BJ (cell line): Measurements from ENCODE around the gene JAK1. TPM values are rescaled to one million over a fixed set of nuclear protein-coding genes. Genes with fewer than 3 reads are reported as not detected.
A peak's percentile ranks its signal among the peaks of the same experiment; 100 is the strongest.

Experiments
- CTCF ChIA-PET: fragments of 350-600 bp; formaldehyde crosslinking; extraction: SDS; loops from one replicate; lab custom pipeline; 2021; ENCODE audit warnings: antibody characterized with exemption, inconsistent platforms; lab: Yijun Ruan, JAX
- POLR2A ChIA-PET: fragments of 300-600 bp; sonication (Branson Sonifier 250); formaldehyde crosslinking; extraction: SDS; loops from one replicate; lab custom pipeline; 2021; ENCODE audit warnings: antibody characterized with exemption; lab: Charles Lee
- DNase-seq: peaks from one replicate; pipeline ENCODE4 v3.0.0-alpha.2; 2011; ENCODE audit warnings: low read depth
- H3K27me3 ChIP-seq: 2 replicates; pipeline ENCODE4 v1.6.0; 2011; ENCODE audit warnings: low read length; ENCODE audit not compliant: control insufficient read depth, insufficient read depth
- H3K36me3 ChIP-seq: 2 replicates; pipeline ENCODE4 v1.5.1; 2011; ENCODE audit warnings: low read length; ENCODE audit not compliant: control insufficient read depth, insufficient read depth
- H3K4me3 ChIP-seq: 2 replicates; pipeline ENCODE4 v1.5.1; 2011; ENCODE audit warnings: low read depth, mild to moderate bottlenecking, control low read depth, low read length
- polyA plus RNA-seq: library from polyadenylated mRNA; depleted of rRNA; stranded (reverse); fragments of >200 nt; gene quantifications from 2 replicates; pipeline ENCODE4 v1.2.3, GENCODE V29; 2011
- TF ChIP-seq, protein P1 (sequence below): IDR thresholded peaks from 2 replicates; pipeline ENCODE4 v1.5.1; 2011; ENCODE audit warnings: low read depth, mild to moderate bottlenecking, control low read depth, inconsistent platforms, low read length, moderate library complexity; ENCODE audit not compliant: insufficient read depth

JAK1 gene
- polyA plus RNA-seq, 1 experiment: 95.0 TPM

DNA sequence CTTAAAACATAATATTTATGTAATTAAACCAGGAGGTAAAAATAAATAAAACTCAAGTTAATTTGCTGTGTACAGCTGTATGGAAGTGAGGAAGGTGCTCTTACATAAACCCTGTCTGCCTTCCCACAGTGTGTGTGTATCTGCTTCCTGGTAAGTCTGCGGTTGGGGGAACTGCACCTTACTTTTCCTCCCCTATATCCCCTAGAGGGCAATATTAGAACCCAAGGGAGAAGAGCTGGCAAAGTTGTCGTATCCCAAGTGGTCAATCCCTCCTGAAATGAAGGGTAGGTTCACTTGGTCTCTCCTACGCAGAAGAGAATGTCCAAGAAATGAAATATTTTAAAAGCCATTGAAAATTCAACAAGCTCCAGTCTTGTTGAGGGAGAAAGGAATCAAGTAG is 17.8 kb upstream of the JAK1 start:
- Histone ChIP-seq H3K36me3 (no peaks in the 10 kb centered on the region), H3K27me3 (no peaks in the 10 kb centered on the region), H3K4me3 (no peak overlapping the region)
- CTCF ChIA-PET: no interaction called here
- DNase-seq: no peak
- TF ChIP-seq, protein P1, sequence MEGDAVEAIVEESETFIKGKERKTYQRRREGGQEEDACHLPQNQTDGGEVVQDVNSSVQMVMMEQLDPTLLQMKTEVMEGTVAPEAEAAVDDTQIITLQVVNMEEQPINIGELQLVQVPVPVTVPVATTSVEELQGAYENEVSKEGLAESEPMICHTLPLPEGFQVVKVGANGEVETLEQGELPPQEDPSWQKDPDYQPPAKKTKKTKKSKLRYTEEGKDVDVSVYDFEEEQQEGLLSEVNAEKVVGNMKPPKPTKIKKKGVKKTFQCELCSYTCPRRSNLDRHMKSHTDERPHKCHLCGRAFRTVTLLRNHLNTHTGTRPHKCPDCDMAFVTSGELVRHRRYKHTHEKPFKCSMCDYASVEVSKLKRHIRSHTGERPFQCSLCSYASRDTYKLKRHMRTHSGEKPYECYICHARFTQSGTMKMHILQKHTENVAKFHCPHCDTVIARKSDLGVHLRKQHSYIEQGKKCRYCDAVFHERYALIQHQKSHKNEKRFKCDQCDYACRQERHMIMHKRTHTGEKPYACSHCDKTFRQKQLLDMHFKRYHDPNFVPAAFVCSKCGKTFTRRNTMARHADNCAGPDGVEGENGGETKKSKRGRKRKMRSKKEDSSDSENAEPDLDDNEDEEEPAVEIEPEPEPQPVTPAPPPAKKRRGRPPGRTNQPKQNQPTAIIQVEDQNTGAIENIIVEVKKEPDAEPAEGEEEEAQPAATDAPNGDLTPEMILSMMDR: no peak
- POLR2A ChIA-PET: no interaction called here

DNA sequence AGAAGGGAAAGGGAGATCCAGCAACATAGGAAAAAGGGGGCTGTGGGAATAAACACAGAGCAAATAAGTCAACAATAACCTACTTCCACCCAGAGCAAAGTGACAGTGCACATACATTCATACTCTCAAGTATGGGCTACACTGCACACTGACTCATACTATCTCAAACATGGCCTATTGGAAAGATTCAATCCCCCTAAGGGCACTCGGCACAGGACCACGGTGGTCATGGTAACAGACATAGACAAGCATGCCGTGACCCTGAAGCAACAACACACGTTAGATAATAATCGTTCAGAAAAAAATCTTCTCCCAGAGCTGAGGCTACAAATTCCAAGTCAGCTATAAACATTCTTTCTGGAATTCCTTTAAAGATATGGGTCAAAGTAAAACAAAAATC is 16.8 kb upstream of the JAK1 start:
- CTCF ChIA-PET: interaction anchor here (2.2 kb wide), 1 partner anchor 122 kb away, joined by 4 read pairs; no protein-coding TSS in a partner anchor

DNA sequence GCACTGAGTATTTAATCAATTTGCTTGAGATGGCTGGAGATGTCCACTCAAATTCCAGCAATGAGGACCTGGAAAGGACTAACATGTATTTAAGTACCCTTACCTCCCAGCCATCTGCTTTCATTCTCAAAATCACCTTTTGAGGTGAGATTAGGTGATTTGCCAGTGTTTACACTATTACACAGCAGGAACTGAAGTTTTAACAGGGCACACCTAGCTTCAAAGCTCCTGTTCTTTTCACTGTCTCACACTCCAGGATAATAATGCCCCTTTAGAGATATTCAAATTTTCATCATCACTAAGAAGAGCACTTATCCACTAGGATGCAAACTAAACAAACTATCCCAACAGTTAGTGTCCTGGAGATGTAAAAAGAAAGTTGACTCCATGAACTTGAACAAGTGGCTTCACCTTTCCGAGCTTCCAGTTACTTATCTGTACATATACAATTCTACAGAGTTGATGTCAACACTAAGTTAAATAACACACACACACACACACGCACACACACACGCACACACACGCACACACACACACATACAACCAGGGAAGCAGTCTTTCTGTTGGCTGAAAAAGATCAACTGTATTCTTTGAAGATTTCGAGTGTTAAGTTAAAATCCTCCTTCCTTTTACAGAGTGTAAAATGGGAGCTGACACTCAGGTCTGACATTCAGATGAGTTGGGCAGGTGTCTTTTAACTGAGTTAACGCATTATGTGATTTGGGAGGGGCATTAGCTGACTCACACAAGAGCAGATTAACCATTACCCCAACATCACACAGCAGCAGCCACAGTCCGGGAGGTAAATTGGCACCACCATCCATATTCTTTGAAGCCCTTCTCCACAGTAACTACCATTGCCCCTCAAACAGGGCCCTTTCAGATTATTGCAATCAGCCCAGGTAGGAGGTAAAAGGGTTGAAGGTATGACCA is 15.5 kb upstream of the JAK1 start:
- Histone ChIP-seq H3K4me3 (no peak overlapping the region), H3K27me3 (no peaks in the 10 kb centered on the region), H3K36me3 (no peaks in the 10 kb centered on the region)
- CTCF ChIA-PET: interaction anchor here (0.8 to 2.2 kb wide), 2 partner anchors 15 to 121 kb away, joined by 3 to 4 read pairs; no protein-coding TSS in a partner anchor
- POLR2A ChIA-PET: interaction anchor here (0.6 kb wide), 1 partner anchor 66 kb away, joined by 3 read pairs; no protein-coding TSS in a partner anchor
- no peak for DNase-seq
- TF ChIP-seq, protein P1: no peak

More for the DNA sequence above, 16.8 kb upstream of the JAK1 start:
- Histone ChIP-seq H3K27me3 (no peaks in the 10 kb centered on the region), H3K36me3 (no peaks in the 10 kb centered on the region), H3K4me3 (no peak overlapping the region)
- POLR2A ChIA-PET: no interaction called here
- TF ChIP-seq, protein P1: no peak
- peak; percentile 96 for DNase-seq

DNA sequence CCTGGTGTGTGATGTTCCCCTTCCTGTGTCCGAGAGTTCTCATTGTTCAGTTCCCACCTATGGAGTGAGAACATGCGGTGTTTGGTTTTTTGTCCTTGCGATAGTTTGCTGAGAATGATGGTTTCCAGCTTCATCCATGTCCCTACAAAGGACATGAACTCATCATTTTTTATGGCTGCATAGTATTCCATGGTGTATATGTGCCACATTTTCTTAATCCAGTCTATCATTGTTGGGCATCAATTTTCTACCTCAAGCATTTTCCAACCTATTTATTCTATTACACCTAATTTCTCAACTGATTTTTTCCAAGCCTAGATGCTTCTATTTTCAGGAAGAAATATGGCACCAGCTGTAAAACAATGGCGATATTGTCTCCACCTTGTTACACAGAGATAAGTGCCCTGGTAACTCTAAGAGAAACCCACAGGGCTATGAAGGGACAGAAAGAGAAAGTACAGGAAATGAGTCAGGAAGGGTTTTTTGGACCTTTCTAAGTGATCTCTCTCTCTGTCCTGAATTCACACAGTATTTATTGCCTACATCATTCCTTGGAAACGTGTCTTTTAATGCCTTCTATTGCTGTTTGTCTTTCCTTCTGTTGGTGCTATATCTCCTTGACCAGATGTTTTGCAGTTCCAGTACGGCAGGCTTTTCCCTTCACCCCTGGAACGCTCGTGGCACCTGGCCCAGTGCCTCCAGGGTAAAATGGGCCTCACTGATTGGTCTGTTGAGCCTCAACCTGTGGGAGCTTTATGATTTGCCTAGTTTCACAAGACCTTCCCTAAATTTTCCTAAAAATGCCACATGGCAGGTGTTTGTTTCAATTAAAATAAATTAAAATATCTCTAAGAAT is 14.6 kb upstream of the JAK1 start:
- no peaks in the 10 kb centered on the region for H3K27me3 ChIP-seq
- ChIA-PET POLR2A (no interaction called here), CTCF (interaction anchor here (2.2 kb wide), 1 partner anchor 120 kb away, joined by 4 read pairs; no protein-coding TSS in a partner anchor)
- DNase-seq: no peak
- TF ChIP-seq, protein P1: no peak
- H3K4me3 ChIP-seq: no peak overlapping the region
- H3K36me3 ChIP-seq: no peaks in the 10 kb centered on the region

DNA sequence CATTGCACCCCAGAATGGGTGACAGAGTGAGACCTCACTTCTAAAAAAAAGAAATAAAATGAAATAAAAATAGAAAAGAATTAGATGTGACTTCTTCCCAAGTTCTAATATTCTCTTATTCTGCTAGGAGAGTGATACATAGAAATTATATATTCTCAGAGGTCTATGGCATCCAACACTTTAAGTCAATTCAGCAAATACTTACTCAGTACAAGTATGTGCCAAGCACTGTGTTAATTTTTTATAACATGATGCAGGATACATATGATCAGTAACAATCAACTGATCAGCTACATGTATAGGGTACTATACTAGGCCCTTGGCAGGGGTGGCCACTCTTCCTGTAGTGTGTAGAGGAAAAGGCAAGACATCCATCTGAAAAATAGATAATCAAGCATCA is 13.0 kb upstream of the JAK1 start:
- DNase-seq: no peak
- TF ChIP-seq, protein P1: no peak
- 0 out of 2 replicates have a peak, but pooled peaks cover 1% of the 10 kb centered on the region for H3K27me3 ChIP-seq
- no peak overlapping the region for H3K4me3 ChIP-seq
- ChIA-PET CTCF (interaction anchor here (0.6 kb wide), 1 partner anchor 13 kb away, joined by 3 read pairs; no protein-coding TSS in a partner anchor), POLR2A (no interaction called here)
- no peaks in the 10 kb centered on the region for H3K36me3 ChIP-seq
